Duodenal mucosa (tissue), 2 donors: ENCODE data around the gene CELF4.

Experiments
- H3K27ac ChIP-seq: one replicate; pipeline ENCODE4 v1.7.0; 2013; ENCODE audit warnings: low read depth, low read length
- H3K27me3 ChIP-seq, 2 donors: one replicate each; pipeline ENCODE4 v1.7.0; 2013; ENCODE audit warnings: low read length in 2 of 2, control low read depth in 1 of 2; ENCODE audit not compliant: insufficient read depth in 2 of 2, control insufficient read depth in 1 of 2
- H3K36me3 ChIP-seq, 2 donors: one replicate each; pipeline ENCODE4 v1.7.0; 2013; ENCODE audit warnings: low read length in 2 of 2, control low read depth in 1 of 2; ENCODE audit not compliant: insufficient read depth in 2 of 2, control insufficient read depth in 1 of 2
- H3K4me1 ChIP-seq, 2 donors: one replicate each; pipeline ENCODE4 v1.7.0; 2013; ENCODE audit warnings: low read length in 2 of 2, control low read depth in 1 of 2; ENCODE audit not compliant: insufficient read depth in 2 of 2, control insufficient read depth in 1 of 2
- H3K4me3 ChIP-seq, 2 donors: one replicate each; pipeline ENCODE4 v1.7.0; 2013; ENCODE audit warnings: low read length in 2 of 2, low read depth in 1 of 2
- H3K9ac ChIP-seq, 2 donors: one replicate each; pipeline ENCODE4 v1.7.0; 2013; ENCODE audit warnings: low read length in 2 of 2, low read depth in 1 of 2
- H3K9me3 ChIP-seq, 2 donors: one replicate each; pipeline ENCODE4 v1.7.0; 2013; ENCODE audit warnings: low read length in 2 of 2, control low read depth in 1 of 2; ENCODE audit not compliant: control insufficient read depth in 1 of 2

The CELF4 gene

DNA sequence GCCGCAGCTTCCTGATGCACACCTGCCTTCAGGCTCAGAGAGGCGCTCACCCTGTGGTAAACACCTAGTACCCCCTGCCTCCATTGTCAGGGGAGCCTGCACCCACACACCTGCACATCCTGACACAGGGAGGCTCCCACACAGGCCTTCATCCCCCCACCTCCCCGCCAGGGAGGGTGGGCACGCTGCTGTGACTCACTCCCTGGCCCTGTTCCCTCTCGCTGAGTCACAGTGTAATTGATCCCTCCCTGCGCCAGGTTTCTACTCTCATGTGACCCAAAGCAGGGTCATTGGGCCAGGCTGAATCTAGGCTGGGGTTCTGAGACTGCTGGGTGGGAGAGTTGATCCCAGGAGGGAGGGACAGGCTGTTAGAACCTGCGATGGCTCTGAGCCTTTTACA lies 8.5 kb upstream of the CELF4 start:
- Histone ChIP-seq H3K4me3 (no peak overlapping the region), H3K9ac (no peak overlapping the region), H3K4me1 (no peaks in the 10 kb centered on the region), H3K27me3 (peaks cover 5 to 12% of the 10 kb centered on the region in 2 donors), H3K36me3 (no peaks in the 10 kb centered on the region), H3K9me3 (no peaks in the 10 kb centered on the region), H3K27ac (no peak overlapping the region)

DNA sequence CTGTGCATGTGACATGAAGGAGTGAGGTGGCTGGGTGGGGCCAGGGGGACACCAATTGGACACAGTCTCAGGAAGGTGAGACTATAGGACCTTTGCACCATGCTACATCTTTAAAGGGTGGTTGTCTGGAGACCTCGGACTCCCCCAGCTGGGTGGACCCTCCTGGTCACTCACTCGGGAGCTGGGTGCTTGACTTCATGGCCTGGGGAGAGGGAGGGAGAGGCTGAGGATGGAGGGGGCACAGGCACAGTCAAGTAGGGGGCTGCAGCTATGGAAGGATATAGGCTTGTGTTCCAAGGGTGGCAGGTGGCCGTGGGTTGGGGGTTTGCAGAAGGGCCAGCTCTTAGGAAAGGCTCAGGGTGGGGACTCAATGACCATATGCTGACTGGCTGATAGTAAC lies 7.1 kb upstream of the CELF4 start:
- H3K4me1 ChIP-seq: no peaks in the 10 kb centered on the region
- no peak overlapping the region for H3K9ac ChIP-seq
- H3K36me3 ChIP-seq: no peaks in the 10 kb centered on the region
- no peak overlapping the region for H3K27ac ChIP-seq
- H3K27me3 ChIP-seq: peaks cover 19 to 26% of the 10 kb centered on the region in 2 donors
- no peak overlapping the region for H3K4me3 ChIP-seq
- H3K9me3 ChIP-seq: no peaks in the 10 kb centered on the region

DNA sequence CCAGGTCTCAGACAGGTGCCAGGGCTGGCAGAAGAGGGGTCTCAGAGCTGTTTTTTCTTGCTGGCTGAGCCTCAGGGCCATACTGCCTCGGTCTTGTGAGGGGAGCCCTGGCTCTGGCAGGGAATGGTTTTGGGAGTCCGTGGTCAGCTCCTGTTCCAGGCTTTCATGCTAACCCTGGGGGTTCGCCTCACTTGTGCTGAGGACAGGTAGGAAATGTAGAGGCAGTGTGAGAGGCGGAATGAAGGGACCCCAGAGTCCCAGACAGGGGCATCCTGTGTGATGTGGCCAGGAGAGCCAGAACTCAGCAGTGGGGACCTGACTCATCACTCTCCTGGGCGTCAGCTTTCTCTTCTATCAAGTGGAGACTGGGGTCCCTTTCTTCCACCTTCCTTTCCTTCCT lies 5.7 kb upstream of the CELF4 start:
- no peak overlapping the region for H3K4me3 ChIP-seq
- H3K9ac ChIP-seq: no peak overlapping the region
- peaks cover 26 to 34% of the 10 kb centered on the region in 2 donors for H3K27me3 ChIP-seq
- no peaks in the 10 kb centered on the region for H3K4me1 ChIP-seq
- no peaks in the 10 kb centered on the region for H3K36me3 ChIP-seq
- H3K9me3 ChIP-seq: no peaks in the 10 kb centered on the region
- no peak overlapping the region for H3K27ac ChIP-seq

DNA sequence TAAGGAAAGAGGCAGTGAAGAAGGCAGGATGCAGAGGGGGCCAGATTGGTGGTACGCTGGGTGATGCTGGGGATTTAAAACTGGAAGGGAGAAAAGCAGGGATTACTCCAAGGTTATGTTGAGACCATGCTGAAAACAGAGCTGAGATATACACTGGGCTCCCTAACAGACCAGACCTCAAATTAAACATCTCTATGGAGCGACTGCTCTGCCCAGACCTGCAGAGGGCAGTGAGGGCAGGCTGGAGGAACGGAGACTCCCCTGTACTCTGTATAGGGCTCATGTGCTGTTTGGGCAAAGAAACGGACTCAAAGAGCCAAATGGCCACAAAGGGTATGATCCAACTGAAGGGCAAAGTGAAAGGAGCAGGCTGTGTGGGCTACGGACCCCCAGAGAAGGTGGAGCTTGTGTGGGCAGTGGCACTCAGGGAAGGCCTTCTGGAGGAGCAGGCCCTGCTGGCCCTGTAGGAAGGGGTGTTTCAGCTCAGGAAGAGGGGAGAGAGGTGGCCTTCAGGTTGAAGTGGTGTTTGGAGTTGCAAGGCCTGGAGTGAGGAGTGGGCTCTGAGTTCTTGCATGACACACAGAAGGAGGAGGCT lies 4.8 kb upstream of the CELF4 start:
- H3K4me3 ChIP-seq: no peak overlapping the region
- H3K36me3 ChIP-seq: no peaks in the 10 kb centered on the region
- H3K9me3 ChIP-seq: no peaks in the 10 kb centered on the region
- no peaks in the 10 kb centered on the region for H3K4me1 ChIP-seq
- no peak overlapping the region for H3K27ac ChIP-seq
- H3K9ac ChIP-seq: no peak overlapping the region
- H3K27me3 ChIP-seq: peaks cover 30 to 36% of the 10 kb centered on the region in 2 donors

DNA sequence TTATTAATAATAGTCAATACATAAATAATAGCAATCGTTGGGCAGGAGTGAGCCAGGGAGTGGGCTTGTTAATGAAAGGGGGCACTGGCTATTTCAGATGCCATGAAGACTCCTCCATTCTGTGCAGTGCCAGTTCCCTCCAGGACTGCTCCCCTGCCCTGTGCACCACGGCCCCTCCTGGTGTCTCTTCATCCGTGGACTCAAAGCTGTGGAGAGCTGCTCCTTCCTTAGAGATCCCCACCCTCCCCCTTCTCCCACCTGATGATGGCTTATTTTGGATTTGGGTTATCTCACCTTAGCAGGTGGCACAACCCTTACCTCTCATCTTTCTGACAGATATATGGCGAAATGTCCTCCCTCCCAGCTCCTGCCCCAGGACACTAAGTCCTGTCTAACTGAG lies 3.1 kb upstream of the CELF4 start:
- Histone ChIP-seq H3K4me3 (no peak overlapping the region), H3K4me1 (no peaks in the 10 kb centered on the region), H3K27me3 (peaks cover 46 to 52% of the 10 kb centered on the region in 2 donors), H3K36me3 (no peaks in the 10 kb centered on the region), H3K9ac (no peak overlapping the region), H3K9me3 (no peaks in the 10 kb centered on the region), H3K27ac (no peak overlapping the region)

DNA sequence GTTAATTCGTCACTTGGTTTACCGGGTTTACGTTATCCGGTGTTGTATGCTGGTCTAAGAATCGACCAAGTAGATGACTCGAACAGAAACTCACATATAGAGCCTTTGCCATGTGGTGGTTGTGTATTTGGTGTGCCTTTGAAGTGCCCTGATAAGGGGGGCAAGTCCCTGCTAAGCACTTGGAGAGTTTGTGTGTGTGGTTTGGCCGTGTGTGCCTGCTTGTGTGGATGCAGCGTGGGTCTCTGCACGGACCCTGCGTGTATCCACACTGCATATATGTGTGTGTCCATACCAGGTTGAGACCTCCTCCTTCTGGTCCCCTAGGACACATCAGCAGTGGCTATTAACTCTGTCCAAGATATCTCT lies 2.4 kb upstream of the CELF4 start:
- Histone ChIP-seq H3K4me1 (no peaks in the 10 kb centered on the region), H3K9me3 (no peaks in the 10 kb centered on the region), H3K36me3 (no peaks in the 10 kb centered on the region), H3K27me3 (peaks cover 47 to 52% of the 10 kb centered on the region in 2 donors), H3K9ac (no peak overlapping the region), H3K27ac (no peak overlapping the region), H3K4me3 (no peak overlapping the region)

DNA sequence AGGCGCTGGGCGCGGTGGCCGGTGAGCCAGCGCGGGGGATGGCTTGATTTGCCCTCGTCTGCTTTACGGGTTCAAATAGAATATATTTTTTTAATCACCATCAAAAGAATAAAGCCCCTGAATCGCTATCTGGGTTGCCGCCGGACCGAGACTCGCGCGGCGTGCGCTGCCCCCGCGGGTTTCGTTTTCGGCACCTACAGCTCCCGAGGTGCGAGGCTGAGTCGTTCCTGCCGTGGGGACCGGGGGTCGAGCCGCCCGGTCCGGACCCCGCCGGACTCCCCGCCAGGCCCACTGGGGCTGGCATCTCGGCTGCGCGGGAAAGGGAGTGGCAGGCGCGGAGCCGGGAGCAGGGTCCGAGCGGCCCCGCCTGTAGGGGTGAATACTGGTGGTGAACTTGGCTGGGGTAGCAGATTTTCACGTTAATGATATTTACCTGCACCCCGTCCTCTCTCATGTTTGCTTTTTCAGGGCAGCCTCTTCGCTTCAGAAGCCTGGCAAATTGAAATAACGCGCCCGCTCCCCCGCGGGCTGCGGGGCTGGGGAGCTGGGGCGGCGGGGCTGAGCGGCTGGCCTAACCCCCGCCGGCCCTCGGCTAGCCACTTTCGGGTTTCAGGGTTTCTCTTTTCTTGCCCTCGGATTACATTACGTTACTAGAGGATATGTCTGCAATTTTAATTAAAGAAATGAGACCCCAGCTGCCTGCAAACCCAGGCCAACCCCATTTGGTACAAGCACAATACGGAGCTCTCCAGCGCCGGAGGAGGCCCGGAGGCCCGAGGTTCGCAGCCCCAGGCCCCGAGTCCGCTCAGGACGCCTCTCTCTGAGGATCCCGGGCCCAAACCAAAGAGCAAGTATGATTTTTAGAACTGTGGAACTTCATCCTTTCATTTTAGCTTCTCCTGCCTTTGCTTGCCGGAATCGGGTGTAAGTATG lies 1.7 kb upstream of the CELF4 start:
- H3K9ac ChIP-seq: no peak overlapping the region
- no peaks in the 10 kb centered on the region for H3K4me1 ChIP-seq
- no peak overlapping the region for H3K27ac ChIP-seq
- peaks cover 47 to 52% of the 10 kb centered on the region in 2 donors for H3K27me3 ChIP-seq
- H3K4me3 ChIP-seq: peak overlapping the region; percentile 40 to 51
- no peaks in the 10 kb centered on the region for H3K36me3 ChIP-seq
- H3K9me3 ChIP-seq: no peaks in the 10 kb centered on the region

DNA sequence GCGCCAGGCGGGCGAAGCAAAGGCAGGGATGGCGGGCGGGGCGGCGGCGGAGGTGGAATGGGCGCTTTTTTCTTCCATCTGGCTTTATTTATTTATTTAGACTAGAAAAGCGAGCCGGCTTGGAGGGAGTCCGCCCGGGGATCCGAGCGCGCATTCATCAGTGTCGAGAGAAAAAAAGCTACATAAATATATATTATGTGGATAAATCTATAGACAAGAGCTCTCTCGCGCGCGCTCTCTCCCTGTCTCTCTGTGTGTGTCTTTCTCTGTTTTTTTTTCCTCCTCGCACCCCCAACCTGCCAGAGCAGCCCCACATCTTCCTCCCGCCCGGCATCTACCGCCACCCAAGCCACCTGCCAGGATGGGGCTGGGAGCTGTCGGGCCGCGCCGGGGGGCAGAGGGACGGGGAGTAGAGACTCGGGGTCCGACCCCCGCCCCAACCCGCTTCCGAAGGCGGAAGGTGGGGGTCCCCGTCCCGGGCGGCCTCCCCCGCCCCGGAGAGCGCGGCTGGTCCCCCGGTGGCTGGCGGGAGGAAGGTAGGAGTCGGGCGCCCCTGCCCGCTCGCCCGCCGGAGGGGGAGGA lies 972 bp upstream of the CELF4 start:
- Histone ChIP-seq H3K4me1 (no peaks in the 10 kb centered on the region), H3K9ac (no peak overlapping the region), H3K27me3 (peaks cover 47 to 52% of the 10 kb centered on the region in 2 donors), H3K4me3 (peak overlapping the region in 1 of 2 donors; percentile 51), H3K36me3 (no peaks in the 10 kb centered on the region), H3K9me3 (no peaks in the 10 kb centered on the region), H3K27ac (no peak overlapping the region)

DNA sequence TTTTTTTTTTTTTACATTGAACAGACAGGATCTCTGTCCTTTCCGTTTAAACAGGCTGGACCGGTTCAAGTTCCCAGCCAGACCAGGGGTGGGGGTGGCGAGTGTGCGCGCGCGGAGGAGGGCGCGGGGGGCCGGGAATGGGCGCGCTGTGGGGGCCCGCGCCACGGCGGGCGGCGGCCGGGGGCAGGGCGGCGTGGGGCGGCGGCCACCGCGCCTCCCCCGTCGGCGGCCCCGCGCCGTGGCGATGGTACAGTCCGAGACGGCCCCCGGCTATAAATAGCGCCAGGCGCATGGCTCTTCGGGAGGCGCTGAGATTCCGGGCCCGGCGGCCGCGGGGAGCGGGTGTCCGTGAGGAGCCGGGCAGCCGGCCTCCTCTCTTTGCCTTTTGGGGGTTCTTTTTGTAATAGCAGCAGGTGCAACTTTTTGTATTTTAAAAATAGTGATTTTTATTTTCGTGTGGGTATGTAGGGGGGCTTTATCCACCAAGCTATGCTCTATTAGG lies 430 bp upstream of the CELF4 start:
- no peak overlapping the region for H3K27ac ChIP-seq
- H3K9ac ChIP-seq: no peak overlapping the region
- H3K27me3 ChIP-seq: peaks cover 47 to 50% of the 10 kb centered on the region in 2 donors

DNA sequence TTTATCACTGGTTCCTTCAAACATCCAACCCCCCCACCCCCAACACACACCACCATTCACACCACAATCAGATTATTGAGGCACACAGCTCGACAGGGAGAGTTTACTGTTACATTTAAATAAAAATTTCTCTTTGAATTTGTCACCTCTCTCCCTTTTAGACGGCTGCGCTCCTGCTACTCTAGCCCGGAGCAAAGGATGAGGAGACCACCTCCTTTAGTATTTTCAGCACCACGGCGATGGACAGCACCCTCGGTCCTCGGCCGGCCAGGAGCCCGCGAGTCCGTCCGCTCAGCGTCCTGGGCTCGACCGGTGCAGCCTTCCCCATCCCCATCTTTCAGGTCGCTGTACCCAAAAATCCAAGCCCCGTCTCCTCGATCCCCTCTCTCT lies 892 bp downstream of the CELF4 start:
- H3K27ac ChIP-seq: no peak overlapping the region
- H3K27me3 ChIP-seq: peaks cover 45 to 48% of the 10 kb centered on the region in 2 donors
- H3K4me1 ChIP-seq: no peaks in the 10 kb centered on the region
- H3K4me3 ChIP-seq: no peak overlapping the region
- no peaks in the 10 kb centered on the region for H3K36me3 ChIP-seq
- H3K9ac ChIP-seq: no peak overlapping the region
- H3K9me3 ChIP-seq: no peaks in the 10 kb centered on the region

More for the DNA sequence above, 430 bp upstream of the CELF4 start:
- peak overlapping the region in 1 of 2 donors; percentile 60 for H3K4me3 ChIP-seq
- H3K4me1 ChIP-seq: no peaks in the 10 kb centered on the region
- no peaks in the 10 kb centered on the region for H3K36me3 ChIP-seq
- no peaks in the 10 kb centered on the region for H3K9me3 ChIP-seq
